K562 (cell line): ENCODE results near the gene BCAS1. TPM values are rescaled to one million over a fixed set of nuclear protein-coding genes. Genes with fewer than 3 reads are reported as not detected.
A peak's percentile ranks its signal among the peaks of the same experiment; 100 is the strongest.

ENCODE experiments used
- CBFA2T3 ChIP-seq: fragments of 450-650 bp; IDR thresholded peaks from 2 replicates; pipeline ENCODE4 v1.6.1; 2017
- CCNT2 ChIP-seq: IDR thresholded peaks from 2 replicates; pipeline ENCODE4 v1.6.1; 2011; ENCODE audit warnings: borderline replicate concordance, low read depth, mild to moderate bottlenecking, moderate library complexity, mixed read lengths, low read length; ENCODE audit not compliant: insufficient read length; ENCODE audit errors: extremely low read depth
- CGGBP1 ChIP-seq: fragments of 250-450 bp; sonication (Bioruptor Pico); IDR thresholded peaks from 2 replicates; pipeline ENCODE4 v1.9.0; 2021; ENCODE audit warnings: mild to moderate bottlenecking
- CREB1 ChIP-seq, 2 experiments: sonication (generic) in 1 of 2; formaldehyde crosslinking in 1 of 2; IDR thresholded peaks; 2 replicates each; pipeline versions ENCODE4 v1.6.1 to v1.8.0; 2012 to 2022; ENCODE audit warnings: inconsistent platforms in 1 of 2, mild to moderate bottlenecking in 1 of 2, missing genetic modification reagents in 1 of 2, moderate library complexity in 1 of 2
- CSDE1 ChIP-seq, 2 experiments: fragments of 450-650 bp; IDR thresholded peaks; 2 replicates each; pipeline ENCODE4 v1.6.1; 2016; ENCODE audit warnings: mild to moderate bottlenecking in 1 of 2
- CTBP1 ChIP-seq: fragments of 450-650 bp; IDR thresholded peaks from 2 replicates; pipeline ENCODE4 v1.6.1; 2016; ENCODE audit warnings: borderline replicate concordance
- E2F4 ChIP-seq: sonication (generic); formaldehyde crosslinking; IDR thresholded peaks from 2 replicates; pipeline ENCODE4 v1.8.0; 2022; ENCODE audit warnings: mild to moderate bottlenecking, low read depth, missing genetic modification reagents
- FOXA3 ChIP-seq, 2 experiments: fragments of 450-650 bp in 1 of 2; sonication (generic) in 1 of 2; formaldehyde crosslinking; IDR thresholded peaks in 1 of 2; conservative IDR thresholded peaks in 1 of 2; 2 replicates each; pipeline versions ENCODE4 v1.4.0 to v1.8.0; 2020 to 2022; ENCODE audit warnings: mild to moderate bottlenecking in 2 of 2, missing genetic modification reagents in 1 of 2
- FOXP1 ChIP-seq: sonication (generic); formaldehyde crosslinking; IDR thresholded peaks from 2 replicates; pipeline ENCODE4 v1.8.0; 2022; ENCODE audit warnings: mild to moderate bottlenecking, missing genetic modification reagents
- GTF2E2 ChIP-seq: fragments of 200-800 bp; sonication (Bioruptor generic); IDR thresholded peaks from 2 replicates; pipeline ENCODE4 v1.6.1; 2016; ENCODE audit warnings: missing genetic modification characterization, missing compliant biosample characterization
- HDAC1 ChIP-seq, 2 experiments: fragments of 450-650 bp; IDR thresholded peaks; 2 replicates each; pipeline ENCODE4 v1.6.1; 2016 to 2017; ENCODE audit warnings: inconsistent platforms in 1 of 2, mild to moderate bottlenecking in 1 of 2, moderate library complexity in 1 of 2
- MYBL2 ChIP-seq, 2 experiments: fragments of 450-650 bp in 1 of 2; sonication (generic) in 1 of 2; formaldehyde crosslinking in 1 of 2; IDR thresholded peaks; 2 replicates each; pipeline versions ENCODE4 v1.6.1 to v1.8.1; 2017 to 2022; ENCODE audit warnings: borderline replicate concordance in 1 of 2, inconsistent platforms in 1 of 2, low read depth in 1 of 2, mild to moderate bottlenecking in 1 of 2, missing genetic modification reagents in 1 of 2, moderate library complexity in 1 of 2
- MYNN ChIP-seq, 2 experiments: sonication (generic); formaldehyde crosslinking in 1 of 2; IDR thresholded peaks; 2 replicates each; pipeline versions ENCODE4 v1.5.0 to v1.6.1; 2016 to 2020; ENCODE audit warnings: antibody characterized with exemption in 1 of 2, missing genetic modification reagents in 1 of 2
- PRPF4 ChIP-seq: fragments of 200-400 bp; formaldehyde crosslinking; IDR thresholded peaks from one replicate; pipeline ENCODE4 v1.6.1; 2017; ENCODE audit warnings: low read length, low read depth, mild to moderate bottlenecking; ENCODE audit not compliant: insufficient read depth, poor library complexity, severe bottlenecking
- RBM17 ChIP-seq: fragments of 200-400 bp; formaldehyde crosslinking; IDR thresholded peaks from 2 replicates; pipeline ENCODE4 v1.6.1; 2017; ENCODE audit warnings: low read depth, mild to moderate bottlenecking, low read length, borderline replicate concordance
- SETDB1 ChIP-seq: IDR thresholded peaks from one replicate; pipeline ENCODE4 v1.6.1; 2012; ENCODE audit warnings: low read length, control low read depth, inconsistent platforms
- SMAD4 ChIP-seq: fragments of 250-450 bp; sonication (Bioruptor Pico); conservative IDR thresholded peaks from 2 replicates; pipeline ENCODE4 v1.8.0; 2021; ENCODE audit warnings: inconsistent platforms, mild to moderate bottlenecking, moderate library complexity
- SREBF2 ChIP-seq: sonication (generic); formaldehyde crosslinking; IDR thresholded peaks from 2 replicates; pipeline ENCODE4 v1.4.0; 2020; ENCODE audit warnings: mild to moderate bottlenecking, missing genetic modification reagents
- SRSF3 ChIP-seq: fragments of 200-400 bp; formaldehyde crosslinking; IDR thresholded peaks from 2 replicates; pipeline ENCODE4 v1.6.1; 2016; ENCODE audit warnings: mild to moderate bottlenecking, low read length, moderate library complexity; ENCODE audit not compliant: insufficient read depth
- THAP7 ChIP-seq: fragments of 250-450 bp; sonication (Bioruptor Pico); IDR thresholded peaks from 2 replicates; pipeline ENCODE4 v1.5.0; 2021
- ZC3H11A ChIP-seq: IDR thresholded peaks from 2 replicates; pipeline ENCODE4 v1.6.1; 2012; ENCODE audit warnings: low read depth, low read length, improper control_type of control experiment
- ZC3H4 ChIP-seq: sonication (generic); formaldehyde crosslinking; IDR thresholded peaks from 2 replicates; pipeline ENCODE4 v1.9.0; 2021; ENCODE audit warnings: missing genetic modification reagents, borderline replicate concordance
- ZNF184 ChIP-seq: sonication (generic); formaldehyde crosslinking; IDR thresholded peaks from 2 replicates; pipeline ENCODE4 v1.5.0; 2020; ENCODE audit warnings: missing genetic modification reagents
- ZNF324 ChIP-seq: fragments of 250-450 bp; sonication (Bioruptor Pico); IDR thresholded peaks from 2 replicates; pipeline ENCODE4 v1.4.0; 2020; ENCODE audit warnings: mild to moderate bottlenecking
- ZNF551 ChIP-seq: fragments of 250-450 bp; sonication (Bioruptor Pico); IDR thresholded peaks from 2 replicates; pipeline ENCODE4 v1.5.0; 2021; ENCODE audit warnings: mild to moderate bottlenecking, moderate library complexity
- ZNF77 ChIP-seq: fragments of 250-450 bp; sonication (Bioruptor Pico); IDR thresholded peaks from 2 replicates; pipeline ENCODE4 v1.5.0; 2020
- polyA plus RNA-seq, 8 experiments: library from polyadenylated mRNA; depleted of rRNA in 4 of 8; stranded (reverse) in 5 of 8; unstranded in 3 of 8; fragments of >200 nt; fragmentation: Nextera tagmentation in 2 of 8; fragmentation: Illumina TruSeq in 1 of 8; extraction: Ambion mirVana in 2 of 8; extraction: Trizol in 1 of 8; gene quantifications; 2 replicates each; pipeline versions ENCODE4 v1.2.1 to v1.2.3, GENCODE V29; 2011 to 2014; ENCODE audit warnings: inconsistent platforms in 1 of 8, missing spikeins in 1 of 8
- total RNA-seq, 7 experiments: library from RNA; depleted of rRNA in 6 of 7; stranded (reverse); fragments of >200 nt in 6 of 7; fragmentation: Illumina TruSeq in 2 of 7; extraction: Trizol in 2 of 7; gene quantifications; 2 replicates each; pipeline versions ENCODE4 v1.2.1 to v1.2.3, GENCODE V29; 2011 to 2021; ENCODE audit warnings: low replicate concordance in 1 of 7

Gene BCAS1
- total and polyA plus RNA-seq, 9 of the 15 experiments (the other 6 are each of a cell fraction or from before 2014, with no cell fraction given), result 0.18 to 2.3 (median 0.93) TPM

GRCh38 chr20:54065601-54066038 is 4.8 kb downstream of the BCAS1 start (continued):
- no peak for TF ChIP-seq SREBF2 (CRISPR knock-in tag)
- no peak for TF ChIP-seq GTF2E2
- TF ChIP-seq ZNF324 (CRISPR knock-in tag), result no peak
- TF ChIP-seq ZNF77 (CRISPR knock-in tag), result no peak
- no peak for TF ChIP-seq MYBL2 (IDR thresholded peaks at IDR 0.05; ENCODE audit: low read depth)
- TF ChIP-seq MYBL2 (CRISPR knock-in tag; IDR thresholded peaks at IDR 0.05; ENCODE audit: borderline replicate concordance), result no peak
- TF ChIP-seq FOXP1 (CRISPR knock-in tag), result no peak
- 0 out of 2 replicates have a peak, but pooled peaks have one; percentile 29 for TF ChIP-seq MYNN (IDR thresholded peaks at IDR 0.05)
- no peak for TF ChIP-seq MYNN (CRISPR knock-in tag; IDR thresholded peaks at IDR 0.05)
- no peak for TF ChIP-seq THAP7
- no peak for TF ChIP-seq ZC3H11A
- TF ChIP-seq CSDE1 (IDR thresholded peaks at IDR 0.05), result no peak
- no peak for TF ChIP-seq ZNF184 (CRISPR knock-in tag)
- TF ChIP-seq SMAD4 (CRISPR knock-in tag), result peak; percentile 73
- no peak for TF ChIP-seq ZC3H4
- TF ChIP-seq CGGBP1 (CRISPR knock-in tag), result no peak
- TF ChIP-seq FOXA3 (CRISPR knock-in tag; conservative IDR thresholded peaks at IDR 0.05 in 1 of 2, IDR thresholded peaks at IDR 0.05 in 1 of 2), result no peak
- no peak for TF ChIP-seq SRSF3
- no peak for TF ChIP-seq ZNF551 (CRISPR knock-in tag)
- peak; percentile 96 for TF ChIP-seq CBFA2T3
- peak; percentile 70; the same call in 1 of the 2 replicates for TF ChIP-seq CTBP1
- TF ChIP-seq SETDB1, result no peak
- TF ChIP-seq CREB1 (IDR thresholded peaks at IDR 0.05), result peak; percentile 54
- no peak for TF ChIP-seq CREB1 (CRISPR knock-in tag; IDR thresholded peaks at IDR 0.05)
- no peak for TF ChIP-seq PRPF4
- TF ChIP-seq E2F4 (CRISPR knock-in tag), result no peak
- peak; percentile 78 for TF ChIP-seq CCNT2
- peak in 1 of 2 experiments; percentile 73; a peak in 2 of 4 replicates for TF ChIP-seq HDAC1 (IDR thresholded peaks at IDR 0.05)
- no peak for TF ChIP-seq RBM17
